SU-DHL-6 (cell line): ENCODE measurements around the gene C5orf24.

Experiments
- CTCF ChIP-seq: fragments of 200-600 bp; sonication (generic); IDR thresholded peaks from one replicate; pipeline ENCODE4 v1.5.1; 2017; ENCODE audit warnings: antibody characterized with exemption, mild to moderate bottlenecking, low read length, moderate library complexity; ENCODE audit not compliant: insufficient read depth, poor library complexity, severe bottlenecking
- EZH2phosphoT487 ChIP-seq: fragments of 200-600 bp; sonication (generic), shearing (Covaris generic); conservative IDR thresholded peaks from 2 replicates; pipeline ENCODE4 v1.6.1; 2018; ENCODE audit warnings: mild to moderate bottlenecking, antibody characterized with exemption, low read length, moderate library complexity, mixed read lengths

- TF ChIP-seq CTCF: no peak
- TF ChIP-seq EZH2phosphoT487: no peak
Measured at GRCh38 chr5:134845335-134845851, 375 bp upstream of the C5orf24 start.
